ENCODE data around the gene TLX2. TPM values are rescaled to one million over a fixed set of nuclear protein-coding genes. Genes with fewer than 3 reads are reported as not detected.

The TLX2 gene
- total and polyA plus RNA-seq, 2 of the 13 experiments (the other 11 are each of a cell fraction or from before 2014, with no cell fraction given), result 0.05 to 0.20 TPM

DNA sequence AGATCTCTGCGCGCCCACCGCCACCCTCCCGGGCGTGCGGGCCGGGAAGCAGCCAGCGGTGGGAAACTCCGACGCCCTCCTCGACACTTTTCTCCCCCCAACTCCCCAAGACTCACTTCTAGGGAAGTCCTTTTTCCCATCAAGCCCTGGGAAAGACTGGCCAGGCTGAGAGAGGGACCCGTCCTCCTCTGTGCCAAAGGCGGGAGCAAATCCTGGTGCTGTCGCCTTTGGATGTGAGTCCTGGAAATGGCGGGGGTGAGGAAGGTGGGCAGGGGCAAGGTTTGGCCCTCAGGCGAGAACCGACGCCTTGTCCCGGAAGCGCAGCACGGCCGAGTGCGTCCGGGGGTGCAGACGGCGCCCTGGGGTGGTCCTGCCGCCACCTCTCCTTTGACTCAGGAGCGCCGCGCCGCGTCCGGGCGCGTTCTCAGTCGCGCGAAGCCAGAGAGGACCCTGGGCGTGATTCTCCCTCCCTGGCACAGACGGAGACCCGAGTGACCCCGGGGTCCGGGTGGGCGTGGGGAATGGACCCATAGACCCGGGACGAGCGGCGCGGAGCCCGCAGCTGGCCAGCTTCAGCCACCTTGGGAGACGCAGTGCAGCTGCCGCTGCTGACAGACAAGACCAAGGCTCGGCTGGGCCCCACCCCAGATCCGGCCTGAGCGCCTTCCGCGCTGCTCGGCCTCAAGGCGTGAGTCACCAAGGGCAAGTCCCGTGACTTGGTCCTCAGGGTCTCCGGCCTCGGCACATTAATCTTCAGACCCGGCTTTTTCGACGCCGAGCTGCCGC lies 11.3 kb upstream of the TLX2 start (continued):
- TF ChIP-seq KDM6A (CRISPR knock-in tag; IDR thresholded peaks at IDR 0.05; ENCODE audit: low read depth) (no peak), KAT2B (IDR thresholded peaks at IDR 0.05; ENCODE audit: borderline replicate concordance, low read depth, low read length) (no peak), TRIM24 (CRISPR knock-in tag; IDR thresholded peaks at IDR 0.05) (no peak), ZNF317 (CRISPR knock-in tag; IDR thresholded peaks at IDR 0.05) (peak; percentile 80; the same call in 1 of the 2 replicates), NONO (IDR thresholded peaks at IDR 0.05) (no peak), NONO (CRISPR knock-in tag; conservative IDR thresholded peaks at IDR 0.05) (peak; percentile 70; the same call in 1 of the 2 replicates), SRF (IDR thresholded peaks at IDR 0.05; ENCODE audit: low read depth, low read length) (no peak), MED8 (CRISPR knock-in tag; IDR thresholded peaks at IDR 0.05; ENCODE audit: insufficient replicate concordance) (peak; percentile 49), ZNF101 (CRISPR knock-in tag; IDR thresholded peaks at IDR 0.05; ENCODE audit: borderline replicate concordance, low read depth) (0 out of 2 replicates have a peak, but pooled peaks have one; percentile 17), ZNF34 (CRISPR knock-in tag; IDR thresholded peaks at IDR 0.05; ENCODE audit: borderline replicate concordance) (peak; percentile 77; the same call in 1 of the 2 replicates)
- TF ChIP-seq, protein P1, sequence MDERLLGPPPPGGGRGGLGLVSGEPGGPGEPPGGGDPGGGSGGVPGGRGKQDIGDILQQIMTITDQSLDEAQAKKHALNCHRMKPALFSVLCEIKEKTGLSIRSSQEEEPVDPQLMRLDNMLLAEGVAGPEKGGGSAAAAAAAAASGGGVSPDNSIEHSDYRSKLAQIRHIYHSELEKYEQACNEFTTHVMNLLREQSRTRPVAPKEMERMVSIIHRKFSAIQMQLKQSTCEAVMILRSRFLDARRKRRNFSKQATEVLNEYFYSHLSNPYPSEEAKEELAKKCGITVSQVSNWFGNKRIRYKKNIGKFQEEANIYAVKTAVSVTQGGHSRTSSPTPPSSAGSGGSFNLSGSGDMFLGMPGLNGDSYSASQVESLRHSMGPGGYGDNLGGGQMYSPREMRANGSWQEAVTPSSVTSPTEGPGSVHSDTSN (CRISPR knock-in tag; IDR thresholded peaks at IDR 0.05), result no peak
- TF ChIP-seq, protein P2, sequence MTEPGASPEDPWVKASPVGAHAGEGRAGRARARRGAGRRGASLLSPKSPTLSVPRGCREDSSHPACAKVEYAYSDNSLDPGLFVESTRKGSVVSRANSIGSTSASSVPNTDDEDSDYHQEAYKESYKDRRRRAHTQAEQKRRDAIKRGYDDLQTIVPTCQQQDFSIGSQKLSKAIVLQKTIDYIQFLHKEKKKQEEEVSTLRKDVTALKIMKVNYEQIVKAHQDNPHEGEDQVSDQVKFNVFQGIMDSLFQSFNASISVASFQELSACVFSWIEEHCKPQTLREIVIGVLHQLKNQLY (CRISPR knock-in tag; IDR thresholded peaks at IDR 0.05), result 0 out of 2 replicates have a peak, but pooled peaks have one; percentile 25
- TF ChIP-seq, protein P3, sequence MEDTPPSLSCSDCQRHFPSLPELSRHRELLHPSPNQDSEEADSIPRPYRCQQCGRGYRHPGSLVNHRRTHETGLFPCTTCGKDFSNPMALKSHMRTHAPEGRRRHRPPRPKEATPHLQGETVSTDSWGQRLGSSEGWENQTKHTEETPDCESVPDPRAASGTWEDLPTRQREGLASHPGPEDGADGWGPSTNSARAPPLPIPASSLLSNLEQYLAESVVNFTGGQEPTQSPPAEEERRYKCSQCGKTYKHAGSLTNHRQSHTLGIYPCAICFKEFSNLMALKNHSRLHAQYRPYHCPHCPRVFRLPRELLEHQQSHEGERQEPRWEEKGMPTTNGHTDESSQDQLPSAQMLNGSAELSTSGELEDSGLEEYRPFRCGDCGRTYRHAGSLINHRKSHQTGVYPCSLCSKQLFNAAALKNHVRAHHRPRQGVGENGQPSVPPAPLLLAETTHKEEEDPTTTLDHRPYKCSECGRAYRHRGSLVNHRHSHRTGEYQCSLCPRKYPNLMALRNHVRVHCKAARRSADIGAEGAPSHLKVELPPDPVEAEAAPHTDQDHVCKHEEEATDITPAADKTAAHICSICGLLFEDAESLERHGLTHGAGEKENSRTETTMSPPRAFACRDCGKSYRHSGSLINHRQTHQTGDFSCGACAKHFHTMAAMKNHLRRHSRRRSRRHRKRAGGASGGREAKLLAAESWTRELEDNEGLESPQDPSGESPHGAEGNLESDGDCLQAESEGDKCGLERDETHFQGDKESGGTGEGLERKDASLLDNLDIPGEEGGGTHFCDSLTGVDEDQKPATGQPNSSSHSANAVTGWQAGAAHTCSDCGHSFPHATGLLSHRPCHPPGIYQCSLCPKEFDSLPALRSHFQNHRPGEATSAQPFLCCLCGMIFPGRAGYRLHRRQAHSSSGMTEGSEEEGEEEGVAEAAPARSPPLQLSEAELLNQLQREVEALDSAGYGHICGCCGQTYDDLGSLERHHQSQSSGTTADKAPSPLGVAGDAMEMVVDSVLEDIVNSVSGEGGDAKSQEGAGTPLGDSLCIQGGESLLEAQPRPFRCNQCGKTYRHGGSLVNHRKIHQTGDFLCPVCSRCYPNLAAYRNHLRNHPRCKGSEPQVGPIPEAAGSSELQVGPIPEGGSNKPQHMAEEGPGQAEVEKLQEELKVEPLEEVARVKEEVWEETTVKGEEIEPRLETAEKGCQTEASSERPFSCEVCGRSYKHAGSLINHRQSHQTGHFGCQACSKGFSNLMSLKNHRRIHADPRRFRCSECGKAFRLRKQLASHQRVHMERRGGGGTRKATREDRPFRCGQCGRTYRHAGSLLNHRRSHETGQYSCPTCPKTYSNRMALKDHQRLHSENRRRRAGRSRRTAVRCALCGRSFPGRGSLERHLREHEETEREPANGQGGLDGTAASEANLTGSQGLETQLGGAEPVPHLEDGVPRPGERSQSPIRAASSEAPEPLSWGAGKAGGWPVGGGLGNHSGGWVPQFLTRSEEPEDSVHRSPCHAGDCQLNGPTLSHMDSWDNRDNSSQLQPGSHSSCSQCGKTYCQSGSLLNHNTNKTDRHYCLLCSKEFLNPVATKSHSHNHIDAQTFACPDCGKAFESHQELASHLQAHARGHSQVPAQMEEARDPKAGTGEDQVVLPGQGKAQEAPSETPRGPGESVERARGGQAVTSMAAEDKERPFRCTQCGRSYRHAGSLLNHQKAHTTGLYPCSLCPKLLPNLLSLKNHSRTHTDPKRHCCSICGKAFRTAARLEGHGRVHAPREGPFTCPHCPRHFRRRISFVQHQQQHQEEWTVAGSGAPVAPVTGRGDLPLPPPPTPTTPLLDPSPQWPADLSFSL (CRISPR knock-in tag; IDR thresholded peaks at IDR 0.05), result peak; percentile 63; the same call in 1 of the 2 replicates
- TF ChIP-seq, protein P4, sequence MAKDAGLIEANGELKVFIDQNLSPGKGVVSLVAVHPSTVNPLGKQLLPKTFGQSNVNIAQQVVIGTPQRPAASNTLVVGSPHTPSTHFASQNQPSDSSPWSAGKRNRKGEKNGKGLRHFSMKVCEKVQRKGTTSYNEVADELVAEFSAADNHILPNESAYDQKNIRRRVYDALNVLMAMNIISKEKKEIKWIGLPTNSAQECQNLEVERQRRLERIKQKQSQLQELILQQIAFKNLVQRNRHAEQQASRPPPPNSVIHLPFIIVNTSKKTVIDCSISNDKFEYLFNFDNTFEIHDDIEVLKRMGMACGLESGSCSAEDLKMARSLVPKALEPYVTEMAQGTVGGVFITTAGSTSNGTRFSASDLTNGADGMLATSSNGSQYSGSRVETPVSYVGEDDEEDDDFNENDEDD (CRISPR knock-in tag; IDR thresholded peaks at IDR 0.05; ENCODE audit: borderline replicate concordance), result peak; percentile 10; the same call in 1 of the 2 replicates
- TF ChIP-seq, protein P5, sequence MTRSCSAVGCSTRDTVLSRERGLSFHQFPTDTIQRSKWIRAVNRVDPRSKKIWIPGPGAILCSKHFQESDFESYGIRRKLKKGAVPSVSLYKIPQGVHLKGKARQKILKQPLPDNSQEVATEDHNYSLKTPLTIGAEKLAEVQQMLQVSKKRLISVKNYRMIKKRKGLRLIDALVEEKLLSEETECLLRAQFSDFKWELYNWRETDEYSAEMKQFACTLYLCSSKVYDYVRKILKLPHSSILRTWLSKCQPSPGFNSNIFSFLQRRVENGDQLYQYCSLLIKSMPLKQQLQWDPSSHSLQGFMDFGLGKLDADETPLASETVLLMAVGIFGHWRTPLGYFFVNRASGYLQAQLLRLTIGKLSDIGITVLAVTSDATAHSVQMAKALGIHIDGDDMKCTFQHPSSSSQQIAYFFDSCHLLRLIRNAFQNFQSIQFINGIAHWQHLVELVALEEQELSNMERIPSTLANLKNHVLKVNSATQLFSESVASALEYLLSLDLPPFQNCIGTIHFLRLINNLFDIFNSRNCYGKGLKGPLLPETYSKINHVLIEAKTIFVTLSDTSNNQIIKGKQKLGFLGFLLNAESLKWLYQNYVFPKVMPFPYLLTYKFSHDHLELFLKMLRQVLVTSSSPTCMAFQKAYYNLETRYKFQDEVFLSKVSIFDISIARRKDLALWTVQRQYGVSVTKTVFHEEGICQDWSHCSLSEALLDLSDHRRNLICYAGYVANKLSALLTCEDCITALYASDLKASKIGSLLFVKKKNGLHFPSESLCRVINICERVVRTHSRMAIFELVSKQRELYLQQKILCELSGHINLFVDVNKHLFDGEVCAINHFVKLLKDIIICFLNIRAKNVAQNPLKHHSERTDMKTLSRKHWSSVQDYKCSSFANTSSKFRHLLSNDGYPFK (CRISPR knock-in tag; IDR thresholded peaks at IDR 0.05; ENCODE audit: borderline replicate concordance), result peak; percentile 88; the same call in 1 of the 2 replicates

Data from HepG2 (cell line).